ENCODE data around the gene HSFX2. TPM values are rescaled to one million over a fixed set of nuclear protein-coding genes. Genes with fewer than 3 reads are reported as not detected.

Gene HSFX2
- polyA plus RNA-seq, 1 donor from 2014 or later, result 1.3 TPM

- H3K36me3 ChIP-seq (ENCODE audit: insufficient read depth, low read length), result no peaks in the 10 kb centered on the region
- no peak overlapping the region for H3K4me3 ChIP-seq (ENCODE audit: low read length)
- H3K27ac ChIP-seq (ENCODE audit: low read length), result no peak overlapping the region
- no peaks in the 10 kb centered on the region for H3K9me3 ChIP-seq (ENCODE audit: low read length)
- no peaks in the 10 kb centered on the region for H3K27me3 ChIP-seq (ENCODE audit: insufficient read depth, low read depth, low read length)
- H3K4me2 ChIP-seq (ENCODE audit: low read length), result no peak overlapping the region
- no peak overlapping the region for H2AFZ ChIP-seq (ENCODE audit: low read depth, low read length)
- no peak overlapping the region for H3K9ac ChIP-seq (ENCODE audit: low read length)
- no peaks in the 10 kb centered on the region for H4K20me1 ChIP-seq (ENCODE audit: insufficient read depth)
- H3F3A ChIP-seq (ENCODE audit: insufficient read depth, low read length, poor library complexity, severe bottlenecking), result no peaks in the 10 kb centered on the region
- TF ChIP-seq CTCF (IDR thresholded peaks at IDR 0.05; ENCODE audit: poor library complexity, severe bottlenecking), result no peak
- no peak for TF ChIP-seq SMC3 (conservative IDR thresholded peaks at IDR 0.05; ENCODE audit: poor library complexity)
- TF ChIP-seq, protein P1, sequence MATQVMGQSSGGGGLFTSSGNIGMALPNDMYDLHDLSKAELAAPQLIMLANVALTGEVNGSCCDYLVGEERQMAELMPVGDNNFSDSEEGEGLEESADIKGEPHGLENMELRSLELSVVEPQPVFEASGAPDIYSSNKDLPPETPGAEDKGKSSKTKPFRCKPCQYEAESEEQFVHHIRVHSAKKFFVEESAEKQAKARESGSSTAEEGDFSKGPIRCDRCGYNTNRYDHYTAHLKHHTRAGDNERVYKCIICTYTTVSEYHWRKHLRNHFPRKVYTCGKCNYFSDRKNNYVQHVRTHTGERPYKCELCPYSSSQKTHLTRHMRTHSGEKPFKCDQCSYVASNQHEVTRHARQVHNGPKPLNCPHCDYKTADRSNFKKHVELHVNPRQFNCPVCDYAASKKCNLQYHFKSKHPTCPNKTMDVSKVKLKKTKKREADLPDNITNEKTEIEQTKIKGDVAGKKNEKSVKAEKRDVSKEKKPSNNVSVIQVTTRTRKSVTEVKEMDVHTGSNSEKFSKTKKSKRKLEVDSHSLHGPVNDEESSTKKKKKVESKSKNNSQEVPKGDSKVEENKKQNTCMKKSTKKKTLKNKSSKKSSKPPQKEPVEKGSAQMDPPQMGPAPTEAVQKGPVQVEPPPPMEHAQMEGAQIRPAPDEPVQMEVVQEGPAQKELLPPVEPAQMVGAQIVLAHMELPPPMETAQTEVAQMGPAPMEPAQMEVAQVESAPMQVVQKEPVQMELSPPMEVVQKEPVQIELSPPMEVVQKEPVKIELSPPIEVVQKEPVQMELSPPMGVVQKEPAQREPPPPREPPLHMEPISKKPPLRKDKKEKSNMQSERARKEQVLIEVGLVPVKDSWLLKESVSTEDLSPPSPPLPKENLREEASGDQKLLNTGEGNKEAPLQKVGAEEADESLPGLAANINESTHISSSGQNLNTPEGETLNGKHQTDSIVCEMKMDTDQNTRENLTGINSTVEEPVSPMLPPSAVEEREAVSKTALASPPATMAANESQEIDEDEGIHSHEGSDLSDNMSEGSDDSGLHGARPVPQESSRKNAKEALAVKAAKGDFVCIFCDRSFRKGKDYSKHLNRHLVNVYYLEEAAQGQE (IDR thresholded peaks at IDR 0.05; ENCODE audit: borderline replicate concordance), result no peak
- no peak for TF ChIP-seq EP300 (conservative IDR thresholded peaks at IDR 0.05; ENCODE audit: poor library complexity, severe bottlenecking)
- no peak for TF ChIP-seq EZH2 (IDR thresholded peaks at IDR 0.05; ENCODE audit: borderline replicate concordance, insufficient read depth, low read length, poor library complexity, severe bottlenecking)
- no peak for TF ChIP-seq MXI1 (conservative IDR thresholded peaks at IDR 0.05; ENCODE audit: poor library complexity, severe bottlenecking)
- no peak for TF ChIP-seq RAD21 (conservative IDR thresholded peaks at IDR 0.05)
- TF ChIP-seq TAF1 (IDR thresholded peaks at IDR 0.05; ENCODE audit: low read depth), result no peak
- no peak for TF ChIP-seq POLR2AphosphoS5 (IDR thresholded peaks at IDR 0.05)
- no peaks in the 10 kb centered on the region for H3K79me2 ChIP-seq (replicated peaks; ENCODE audit: insufficient read depth, low read length)
- H3K9me2 ChIP-seq (ENCODE audit: insufficient read depth, low read length), result no peaks in the 10 kb centered on the region
Observed at GRCh38 chrX:149641835-149642234, 46.7 kb upstream of the HSFX2 start.

DNA sequence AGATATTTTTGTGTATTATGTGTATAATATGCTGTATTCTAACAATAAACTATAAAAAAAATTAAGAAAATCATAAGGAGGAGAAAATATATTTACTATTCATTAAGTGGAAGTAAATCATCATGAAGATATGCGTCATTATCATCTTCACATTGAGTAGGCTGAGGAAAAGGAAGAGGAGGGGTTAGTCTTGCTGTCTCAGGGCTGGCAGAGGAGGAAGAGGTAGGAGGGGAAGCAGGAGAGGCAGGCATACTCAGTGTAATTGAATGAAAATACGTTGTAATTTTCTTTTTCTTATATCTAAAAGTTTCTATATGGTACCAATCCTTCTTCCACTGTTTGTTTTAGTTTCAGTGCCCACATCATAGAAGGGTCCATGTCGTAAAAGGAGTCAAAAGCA, 46.3 kb upstream of the HSFX2 start:
- Histone ChIP-seq H3K27ac (ENCODE audit: low read length) (no peak overlapping the region), H3K36me3 (ENCODE audit: insufficient read depth, low read length) (no peaks in the 10 kb centered on the region), H3K27me3 (ENCODE audit: insufficient read depth, low read depth, low read length) (no peaks in the 10 kb centered on the region), H3F3A (ENCODE audit: insufficient read depth, low read length, poor library complexity, severe bottlenecking) (no peaks in the 10 kb centered on the region), H3K4me2 (ENCODE audit: low read length) (no peak overlapping the region), H2AFZ (ENCODE audit: low read depth, low read length) (no peak overlapping the region), H3K79me2 (replicated peaks; ENCODE audit: insufficient read depth, low read length) (no peaks in the 10 kb centered on the region), H3K9ac (ENCODE audit: low read length) (no peak overlapping the region), H3K9me3 (ENCODE audit: low read length) (no peaks in the 10 kb centered on the region), H4K20me1 (ENCODE audit: insufficient read depth) (no peaks in the 10 kb centered on the region), H3K9me2 (ENCODE audit: insufficient read depth, low read length) (no peaks in the 10 kb centered on the region), H3K4me3 (ENCODE audit: low read length) (no peak overlapping the region)
- TF ChIP-seq MXI1 (conservative IDR thresholded peaks at IDR 0.05; ENCODE audit: poor library complexity, severe bottlenecking) (no peak), POLR2AphosphoS5 (IDR thresholded peaks at IDR 0.05) (no peak), CTCF (IDR thresholded peaks at IDR 0.05; ENCODE audit: poor library complexity, severe bottlenecking) (no peak), EZH2 (IDR thresholded peaks at IDR 0.05; ENCODE audit: borderline replicate concordance, insufficient read depth, low read length, poor library complexity, severe bottlenecking) (no peak), SMC3 (conservative IDR thresholded peaks at IDR 0.05; ENCODE audit: poor library complexity) (no peak), EP300 (conservative IDR thresholded peaks at IDR 0.05; ENCODE audit: poor library complexity, severe bottlenecking) (no peak), RAD21 (conservative IDR thresholded peaks at IDR 0.05) (no peak), TAF1 (IDR thresholded peaks at IDR 0.05; ENCODE audit: low read depth) (no peak)
- TF ChIP-seq, protein P1 (IDR thresholded peaks at IDR 0.05; ENCODE audit: borderline replicate concordance), result no peak
